ENCODE results near the gene PDE6D.
"Not testable (repeated sequence)": the region's sequence is repeated elsewhere in the genome, so short reads cannot be mapped to it uniquely, and the experiment has no call there.

Gene PDE6D

DNA sequence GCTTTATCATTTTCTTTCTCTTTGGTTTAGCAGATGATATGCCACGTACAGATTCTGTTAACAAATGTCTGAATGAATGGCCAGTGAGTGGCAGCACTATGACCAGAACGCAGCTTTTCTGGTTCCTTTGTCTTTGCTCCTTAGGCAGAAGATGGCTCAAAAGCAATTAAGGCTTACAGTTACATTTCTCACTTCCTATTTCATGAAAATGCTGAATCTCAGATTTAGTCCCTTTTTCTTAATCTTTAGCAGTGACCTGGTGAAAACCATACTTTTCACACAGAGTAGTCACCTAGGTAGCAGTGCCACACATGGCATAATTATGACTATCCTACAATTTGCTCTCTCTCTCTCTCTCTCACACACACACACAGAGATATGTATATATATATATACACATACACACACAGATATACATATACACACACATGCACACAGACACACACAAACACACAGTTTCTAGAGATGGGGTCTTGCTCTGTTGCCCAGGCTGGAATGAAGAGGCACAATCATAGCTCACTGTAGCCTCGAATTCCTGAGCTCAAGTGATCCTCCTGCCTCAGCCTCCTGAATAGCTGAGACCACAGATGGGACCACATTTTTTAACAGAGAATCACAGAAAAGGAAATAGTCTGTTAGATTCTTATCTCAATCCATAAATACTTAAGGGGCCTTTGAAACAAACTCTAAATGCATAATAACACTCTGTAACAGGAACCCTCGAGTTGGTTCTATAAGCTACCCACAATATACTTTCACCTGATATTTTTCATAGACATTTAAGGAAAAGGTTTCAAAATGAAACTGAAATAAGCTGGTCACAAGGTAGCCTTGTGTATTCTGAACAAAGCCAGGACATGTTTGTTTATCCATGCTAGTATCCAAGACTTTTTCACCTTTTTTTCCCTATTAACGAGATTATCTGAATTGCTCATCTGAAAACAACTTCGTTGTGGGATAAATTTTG is 11.6 kb downstream of the PDE6D start:
- no peak for DNase-seq (ENCODE audit: low spot score)

DNA sequence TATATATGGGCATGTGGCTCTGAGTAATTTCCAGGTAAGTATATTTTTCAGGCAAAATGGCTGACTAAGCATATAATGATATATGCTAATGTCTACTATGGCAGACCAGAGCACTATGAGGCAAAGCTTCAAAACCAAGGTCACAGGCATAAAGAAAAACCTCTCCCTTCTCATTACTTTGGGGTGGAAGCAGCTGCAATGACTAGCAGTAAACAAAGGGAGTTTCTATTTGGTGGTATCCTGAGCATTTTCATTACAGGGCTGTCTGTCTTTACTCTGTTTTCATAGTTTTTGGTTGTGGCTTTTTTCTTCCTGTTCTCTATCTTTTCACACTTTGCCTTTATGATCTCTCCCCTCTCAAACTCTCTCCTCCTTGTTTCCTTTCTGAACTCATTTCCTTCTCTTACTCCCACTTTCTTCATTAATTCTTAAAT is 15.6 kb downstream of the PDE6D start:
- DNase-seq (ENCODE audit: low spot score), result no peak

- DNase-seq (ENCODE audit: low spot score), result no peak
Observed at GRCh38 chr2:231764760-231765159, 16.3 kb downstream of the PDE6D start.

- DNase-seq (ENCODE audit: low spot score), result no peak
Observed at GRCh38 chr2:231764124-231764523, 17.0 kb downstream of the PDE6D start.

GRCh38 chr2:231761735-231762134 is 19.3 kb downstream of the PDE6D start:
- DNase-seq (ENCODE audit: low spot score), result no peak

GRCh38 chr2:231752061-231752460 is 29.0 kb downstream of the PDE6D start:
- no peak for DNase-seq (ENCODE audit: low spot score)

- no peak for DNase-seq (ENCODE audit: low spot score)
Observed at GRCh38 chr2:231751042-231751815, 29.9 kb downstream of the PDE6D start.

DNA sequence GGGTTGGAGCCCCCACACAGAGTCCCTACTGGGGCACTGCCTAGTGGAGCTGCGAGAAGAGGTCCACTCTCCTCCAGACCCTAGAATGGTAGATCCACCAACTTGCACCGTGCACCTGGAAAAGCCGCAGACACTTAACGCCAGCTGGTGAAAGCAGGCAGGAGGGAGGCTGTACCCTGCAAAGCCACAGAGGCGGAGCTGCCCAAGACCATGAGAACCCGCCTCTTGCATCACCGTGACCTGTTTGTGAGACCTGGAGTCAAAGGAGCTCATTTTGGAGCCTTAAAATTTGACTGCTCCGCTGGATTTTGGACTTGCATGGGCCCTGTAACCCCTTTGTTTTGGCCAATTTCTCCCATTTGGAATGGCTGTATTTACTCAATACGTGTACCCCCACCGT is 32.1 kb downstream of the PDE6D start:
- not testable (repeated sequence) for DNase-seq (ENCODE audit: low spot score)

- not testable (repeated sequence) for DNase-seq (ENCODE audit: low spot score)
Observed at GRCh38 chr2:231748153-231748896, 32.8 kb downstream of the PDE6D start.

DNA sequence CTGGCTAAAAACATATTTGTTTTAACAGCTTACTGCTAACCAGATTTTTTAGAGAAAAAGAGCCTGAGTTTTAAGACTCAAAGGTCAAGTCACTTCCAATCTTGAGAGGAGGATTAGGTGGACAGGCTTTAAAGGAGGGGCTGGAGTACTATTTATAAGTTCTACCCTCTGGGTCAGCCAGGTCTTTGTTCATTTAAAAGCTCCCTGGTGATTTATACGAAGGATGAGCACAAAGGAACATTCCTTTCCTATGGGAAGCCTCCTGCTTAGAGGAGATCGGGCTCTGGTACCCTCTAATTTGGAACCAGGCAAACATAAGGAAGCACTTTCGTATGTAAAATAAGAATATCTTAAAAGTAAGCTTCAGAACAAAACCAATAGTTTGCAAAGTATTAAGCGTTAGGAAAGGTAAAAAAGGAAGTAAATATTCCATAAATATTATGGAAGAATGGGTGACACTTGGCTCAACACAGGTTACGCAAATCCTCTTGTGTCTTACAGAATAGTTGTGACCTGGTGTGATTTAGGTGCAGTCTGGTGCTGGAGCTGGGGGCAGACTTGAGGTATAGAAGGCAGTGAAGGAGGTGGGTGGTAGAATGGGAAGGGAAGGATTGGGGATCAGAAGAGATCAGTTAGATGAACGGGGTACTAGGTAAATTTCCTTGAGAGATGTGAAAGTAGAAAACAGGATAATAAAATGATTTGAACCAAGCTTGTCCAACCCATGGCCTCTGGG is 35.6 kb downstream of the PDE6D start:
- no peak for DNase-seq (ENCODE audit: low spot score)

- DNase-seq (ENCODE audit: low spot score), result no peak
Observed at GRCh38 chr2:231743376-231744116, 37.5 kb downstream of the PDE6D start.

DNA sequence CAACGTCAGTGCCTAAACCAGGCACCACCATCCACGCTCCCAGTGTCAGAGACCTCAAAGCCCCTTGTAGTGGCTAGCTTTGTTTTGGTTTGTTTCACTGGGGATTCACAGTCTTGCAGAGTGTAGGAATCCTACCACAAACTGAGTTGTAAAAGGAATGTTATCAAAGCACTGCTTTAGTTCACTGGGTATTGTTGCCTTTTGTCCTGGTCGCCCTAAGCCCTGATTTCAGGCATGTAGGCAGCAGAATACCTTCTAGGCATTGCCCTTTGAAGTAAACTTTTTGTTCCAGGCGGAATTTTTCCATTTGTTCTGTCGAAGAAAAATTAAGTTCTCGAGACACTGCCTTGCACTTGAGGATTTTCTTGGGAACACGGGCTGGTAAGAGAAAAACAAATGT is 43.3 kb downstream of the PDE6D start:
- DNase-seq (ENCODE audit: low spot score), result no peak

DNA sequence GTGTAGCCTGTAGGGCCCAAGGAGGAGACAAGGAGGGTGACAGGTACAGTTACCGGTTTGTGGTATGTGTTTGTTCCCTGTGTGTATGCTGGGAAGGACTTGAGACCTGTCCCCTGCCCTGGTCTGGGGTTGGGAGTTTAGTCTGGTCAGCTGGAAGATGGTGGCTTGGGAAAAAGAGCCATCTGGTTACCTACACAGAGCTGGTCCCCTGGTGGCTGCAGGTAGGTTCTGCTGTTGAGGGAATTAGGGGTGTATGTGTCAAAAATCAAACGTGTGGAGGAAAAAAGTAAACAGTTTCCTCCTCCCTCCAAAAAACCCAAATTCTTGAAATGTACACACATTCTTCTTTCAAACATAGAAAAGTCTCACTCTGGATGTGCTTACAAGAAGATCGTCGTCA is 48.5 kb downstream of the PDE6D start:
- no peak for DNase-seq (ENCODE audit: low spot score)

DNA sequence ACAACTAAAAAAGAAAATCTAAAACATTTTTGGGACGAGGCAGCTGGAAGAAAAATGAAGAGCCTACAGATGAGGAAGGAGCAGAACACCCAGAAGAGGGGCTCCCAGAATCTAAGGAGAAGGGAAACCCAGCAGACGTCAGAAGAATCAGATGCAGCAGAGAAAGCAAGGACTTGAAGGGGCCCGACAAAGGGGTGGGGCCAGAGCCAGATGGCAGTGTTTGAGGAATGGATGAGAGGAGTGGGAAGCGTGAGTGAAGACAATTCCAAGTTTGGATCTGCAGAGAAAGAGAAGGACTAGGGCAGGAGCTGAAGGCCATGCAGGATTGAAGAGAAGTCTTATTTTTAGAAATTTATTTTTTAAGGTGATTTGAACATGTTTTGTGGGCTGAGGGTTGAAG is 53.5 kb downstream of the PDE6D start:
- DNase-seq (ENCODE audit: low spot score), result no peak

DNA sequence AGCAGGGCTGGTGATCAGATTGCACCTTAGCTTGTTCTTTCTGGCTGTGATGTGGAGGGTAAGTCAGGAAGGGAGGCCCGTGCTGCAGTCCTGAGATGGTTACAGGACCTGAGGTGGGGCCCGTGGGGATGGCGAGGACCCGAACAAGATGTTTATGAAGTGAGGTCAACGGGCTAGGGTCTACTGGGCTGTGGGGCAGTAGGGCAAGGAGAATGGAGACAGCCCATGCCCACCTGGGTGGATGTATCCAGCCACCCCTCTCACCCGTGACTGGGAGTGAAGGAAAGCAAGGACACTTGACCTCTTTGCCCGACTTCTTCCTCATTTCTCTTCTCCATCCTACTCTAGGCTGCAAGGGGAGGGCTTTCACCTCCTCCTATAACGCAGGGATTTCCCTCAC is 54.8 kb downstream of the PDE6D start:
- no peak for DNase-seq (ENCODE audit: low spot score)

GRCh38 chr2:231725476-231725875 is 55.6 kb downstream of the PDE6D start:
- DNase-seq (ENCODE audit: low spot score), result no peak

- DNase-seq (ENCODE audit: low spot score), result no peak
Observed at GRCh38 chr2:231722721-231723307, 58.3 kb downstream of the PDE6D start.

- no peak for DNase-seq (ENCODE audit: low spot score)
Observed at GRCh38 chr2:231720987-231721966, 59.8 kb downstream of the PDE6D start.

GRCh38 chr2:231720292-231720986 is 60.6 kb downstream of the PDE6D start:
- no peak for DNase-seq (ENCODE audit: low spot score)

Measured in activated CD4-positive, alpha-beta T cell treated with anti-CD3 and anti-CD28 coated beads, Interleukin-2, Interleukin-4, amounts not matched to agents 100 ng/mL and 50 ng/mL, durations not matched to agents 16 hours and 8 hours (primary cell).